ENCODE results near the gene BTBD16. TPM values are rescaled to one million over a fixed set of nuclear protein-coding genes. Genes with fewer than 3 reads are reported as not detected.

BTBD16 gene
- total RNA-seq, 2 experiments from 2014 or later, result 0.06 TPM; not detected in 1

GRCh38 chr10:122326806-122327205, 55.7 kb downstream of the BTBD16 start:
- H4K20me1 ChIP-seq (ENCODE audit: insufficient read depth, low read length), result no peaks in the 10 kb centered on the region
- TF ChIP-seq EZH2phosphoT487 (IDR thresholded peaks at IDR 0.05; ENCODE audit: borderline replicate concordance, low read depth, low read length), result no peak
- TF ChIP-seq, protein P1, sequence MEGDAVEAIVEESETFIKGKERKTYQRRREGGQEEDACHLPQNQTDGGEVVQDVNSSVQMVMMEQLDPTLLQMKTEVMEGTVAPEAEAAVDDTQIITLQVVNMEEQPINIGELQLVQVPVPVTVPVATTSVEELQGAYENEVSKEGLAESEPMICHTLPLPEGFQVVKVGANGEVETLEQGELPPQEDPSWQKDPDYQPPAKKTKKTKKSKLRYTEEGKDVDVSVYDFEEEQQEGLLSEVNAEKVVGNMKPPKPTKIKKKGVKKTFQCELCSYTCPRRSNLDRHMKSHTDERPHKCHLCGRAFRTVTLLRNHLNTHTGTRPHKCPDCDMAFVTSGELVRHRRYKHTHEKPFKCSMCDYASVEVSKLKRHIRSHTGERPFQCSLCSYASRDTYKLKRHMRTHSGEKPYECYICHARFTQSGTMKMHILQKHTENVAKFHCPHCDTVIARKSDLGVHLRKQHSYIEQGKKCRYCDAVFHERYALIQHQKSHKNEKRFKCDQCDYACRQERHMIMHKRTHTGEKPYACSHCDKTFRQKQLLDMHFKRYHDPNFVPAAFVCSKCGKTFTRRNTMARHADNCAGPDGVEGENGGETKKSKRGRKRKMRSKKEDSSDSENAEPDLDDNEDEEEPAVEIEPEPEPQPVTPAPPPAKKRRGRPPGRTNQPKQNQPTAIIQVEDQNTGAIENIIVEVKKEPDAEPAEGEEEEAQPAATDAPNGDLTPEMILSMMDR (conservative IDR thresholded peaks at IDR 0.05; ENCODE audit: low read length), result no peak
- H2AFZ ChIP-seq (ENCODE audit: low read length), result no peak overlapping the region
- peaks cover 17% of the 10 kb centered on the region for H3K4me1 ChIP-seq (ENCODE audit: insufficient read depth, low read length, poor library complexity, severe bottlenecking)
- H3K9me2 ChIP-seq (ENCODE audit: insufficient read depth, low read length), result no peaks in the 10 kb centered on the region
- BruUV-seq (replicated peaks), result no TSS peak
- intact Hi-C loops (cut with micrococcal nuclease; ENCODE audit: unreplicated experiment), result no loop called here
- DNase-seq (ENCODE audit: low spot score), result no peak
- CTCF ChIA-PET (ENCODE audit: unreplicated experiment), result no interaction called here
- POLR2A ChIA-PET, result no interaction called here
- H3K27ac ChIP-seq (ENCODE audit: low read depth, low read length, poor library complexity, severe bottlenecking), result no peak overlapping the region
- no peaks in the 10 kb centered on the region for H3K36me3 ChIP-seq (ENCODE audit: insufficient read depth, low read length)
- H3K79me2 ChIP-seq (ENCODE audit: insufficient read depth, low read depth, low read length), result no peaks in the 10 kb centered on the region
- H3K4me3 ChIP-seq (ENCODE audit: low read depth, low read length, poor library complexity, severe bottlenecking), result no peak overlapping the region
- no peak overlapping the region for H3K4me2 ChIP-seq (ENCODE audit: low read length)
- H3K9me3 ChIP-seq (ENCODE audit: low read length), result no peaks in the 10 kb centered on the region

- TF ChIP-seq, protein P1 (conservative IDR thresholded peaks at IDR 0.05; ENCODE audit: low read length), result no peak
- no peak for TF ChIP-seq EZH2phosphoT487 (IDR thresholded peaks at IDR 0.05; ENCODE audit: borderline replicate concordance, low read depth, low read length)
- no peak overlapping the region for H3K27ac ChIP-seq (ENCODE audit: low read depth, low read length, poor library complexity, severe bottlenecking)
- H3K79me2 ChIP-seq (ENCODE audit: insufficient read depth, low read depth, low read length), result no peaks in the 10 kb centered on the region
- H4K20me1 ChIP-seq (ENCODE audit: insufficient read depth, low read length), result no peaks in the 10 kb centered on the region
- no peaks in the 10 kb centered on the region for H3K36me3 ChIP-seq (ENCODE audit: insufficient read depth, low read length)
- no peaks in the 10 kb centered on the region for H3K9me2 ChIP-seq (ENCODE audit: insufficient read depth, low read length)
- H3K4me3 ChIP-seq (ENCODE audit: low read depth, low read length, poor library complexity, severe bottlenecking), result no peak overlapping the region
- CTCF ChIA-PET (ENCODE audit: unreplicated experiment), result no interaction called here
- H2AFZ ChIP-seq (ENCODE audit: low read length), result no peak overlapping the region
- POLR2A ChIA-PET, result interaction anchor here (0.6 to 0.9 kb wide), 2 partner anchors 21 to 1163 kb away, joined by 3 read pairs; no protein-coding TSS in a partner anchor
- no peak for DNase-seq (ENCODE audit: low spot score)
- BruUV-seq (replicated peaks), result no TSS peak
- intact Hi-C loops (cut with micrococcal nuclease; ENCODE audit: unreplicated experiment), result no loop called here
- H3K4me1 ChIP-seq (ENCODE audit: insufficient read depth, low read length, poor library complexity, severe bottlenecking), result peaks cover 17% of the 10 kb centered on the region
- H3K9me3 ChIP-seq (ENCODE audit: low read length), result no peaks in the 10 kb centered on the region
- no peak overlapping the region for H3K4me2 ChIP-seq (ENCODE audit: low read length)
These were observed 56.4 kb downstream of the BTBD16 start for GRCh38 chr10:122327237-122328206.

DNA sequence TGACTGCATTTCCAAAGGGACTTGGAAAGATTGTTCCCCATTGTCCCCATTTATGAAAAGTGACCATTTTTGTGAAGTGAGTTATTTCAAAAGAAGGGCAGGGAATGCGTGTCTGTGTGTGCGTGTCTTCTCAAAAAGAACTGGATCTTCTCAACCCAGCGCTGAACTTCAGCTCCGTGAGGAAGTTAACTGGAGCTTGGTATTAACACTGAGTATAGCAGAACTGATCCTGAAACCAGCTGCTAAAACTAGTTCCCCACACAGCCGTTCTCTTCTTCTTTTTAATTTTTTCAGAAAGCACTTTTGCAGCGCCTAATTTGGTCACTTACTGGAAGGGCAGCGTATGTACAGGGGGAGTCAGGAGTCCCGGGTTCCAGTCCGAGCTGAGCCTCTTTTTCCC, 57.6 kb downstream of the BTBD16 start:
- intact Hi-C loops (cut with micrococcal nuclease; ENCODE audit: unreplicated experiment), result no loop called here
- Histone ChIP-seq H2AFZ (ENCODE audit: low read length) (no peak overlapping the region), H3K9me3 (ENCODE audit: low read length) (no peaks in the 10 kb centered on the region), H3K9me2 (ENCODE audit: insufficient read depth, low read length) (no peaks in the 10 kb centered on the region), H3K79me2 (ENCODE audit: insufficient read depth, low read depth, low read length) (no peaks in the 10 kb centered on the region), H3K27ac (ENCODE audit: low read depth, low read length, poor library complexity, severe bottlenecking) (no peak overlapping the region), H3K4me1 (ENCODE audit: insufficient read depth, low read length, poor library complexity, severe bottlenecking) (peaks cover 17% of the 10 kb centered on the region), H3K4me2 (ENCODE audit: low read length) (peak overlapping the region; percentile 30; the same call in 1 of the 2 replicates), H3K4me3 (ENCODE audit: low read depth, low read length, poor library complexity, severe bottlenecking) (no peak overlapping the region), H4K20me1 (ENCODE audit: insufficient read depth, low read length) (no peaks in the 10 kb centered on the region), H3K36me3 (ENCODE audit: insufficient read depth, low read length) (no peaks in the 10 kb centered on the region)
- DNase-seq (ENCODE audit: low spot score), result peak; percentile 30
- no TSS peak for BruUV-seq (replicated peaks)
- TF ChIP-seq, protein P1 (conservative IDR thresholded peaks at IDR 0.05; ENCODE audit: low read length), result no peak
- no peak for TF ChIP-seq EZH2phosphoT487 (IDR thresholded peaks at IDR 0.05; ENCODE audit: borderline replicate concordance, low read depth, low read length)
- ChIA-PET POLR2A (interaction anchor here (0.5 to 1.0 kb wide), 3 partner anchors 27 to 346 kb away, joined by 3 read pairs; partner anchors contain the start of gene PLEKHA1), CTCF (ENCODE audit: unreplicated experiment) (interaction anchor here (0.8 kb wide), 1 partner anchor 19 kb away, joined by 4 read pairs; no protein-coding TSS in a partner anchor)
